Measurements from ENCODE around the gene TNF. TPM values are rescaled to one million over a fixed set of nuclear protein-coding genes. Genes with fewer than 3 reads are reported as not detected.

The TNF gene
- total and polyA plus RNA-seq, 2 of the 13 experiments (the other 11 are each of a cell fraction or from before 2014, with no cell fraction given), result not detected

GRCh38 chr6:31620586-31621319, 45.4 kb downstream of the TNF start, which contains the start of gene PRRC2A (continued):
- TF ChIP-seq HMGXB3 (CRISPR knock-in tag; IDR thresholded peaks at IDR 0.05; ENCODE audit: borderline replicate concordance), result no peak; the same call in 1 of the 2 replicates
- TF ChIP-seq POLR2A (IDR thresholded peaks at IDR 0.05; ENCODE audit: insufficient read depth in 1 of 2, low read depth in 2 of 2, low read length in 2 of 2), result peak; percentile 77 to 79
- TF ChIP-seq TBX2 (CRISPR knock-in tag; IDR thresholded peaks at IDR 0.05; ENCODE audit: borderline replicate concordance), result no peak; the same call in none of the 2 replicates
- TF ChIP-seq ZGPAT (CRISPR knock-in tag; IDR thresholded peaks at IDR 0.05), result peak; percentile 93
- 0 out of 2 replicates have a peak, but pooled peaks have one; percentile 9 for TF ChIP-seq ARHGAP35 (CRISPR knock-in tag; IDR thresholded peaks at IDR 0.05; ENCODE audit: borderline replicate concordance)
- 0 out of 2 replicates have a peak, but pooled peaks have one; percentile 33 for TF ChIP-seq ZNF512B (CRISPR knock-in tag; IDR thresholded peaks at IDR 0.05; ENCODE audit: borderline replicate concordance)
- TF ChIP-seq ZNF143 (CRISPR knock-in tag; IDR thresholded peaks at IDR 0.05), result no peak
- TF ChIP-seq ZBTB20 (CRISPR knock-in tag; IDR thresholded peaks at IDR 0.05; ENCODE audit: borderline replicate concordance, low read depth), result no peak; the same call in 1 of the 2 replicates
- no peak for TF ChIP-seq ZNF3 (CRISPR knock-in tag; IDR thresholded peaks at IDR 0.05)
- no peak for TF ChIP-seq ZNF546 (CRISPR knock-in tag; conservative IDR thresholded peaks at IDR 0.05)
- TF ChIP-seq ARID2 (CRISPR knock-in tag; IDR thresholded peaks at IDR 0.05; ENCODE audit: borderline replicate concordance), result peak; percentile 42; the same call in 1 of the 2 replicates
- TF ChIP-seq ZSCAN22 (CRISPR knock-in tag; IDR thresholded peaks at IDR 0.05), result peak; percentile 58; the same call in 1 of the 2 replicates
- no peak for TF ChIP-seq RORA (CRISPR knock-in tag; IDR thresholded peaks at IDR 0.05)
- no peak for TF ChIP-seq PHB2 (IDR thresholded peaks at IDR 0.05; ENCODE audit: partially characterized antibody)
- TF ChIP-seq ZNF101 (CRISPR knock-in tag; IDR thresholded peaks at IDR 0.05; ENCODE audit: borderline replicate concordance, low read depth), result no peak
- peak; percentile 61 for TF ChIP-seq HDAC1 (CRISPR knock-in tag; IDR thresholded peaks at IDR 0.05)
- TF ChIP-seq ZNF704 (CRISPR knock-in tag; IDR thresholded peaks at IDR 0.05; ENCODE audit: borderline replicate concordance), result no peak; the same call in 1 of the 2 replicates
- TF ChIP-seq AKAP8 (CRISPR knock-in tag; IDR thresholded peaks at IDR 0.05), result no peak
